Measurements from ENCODE around the gene KANK4. TPM values are rescaled to one million over a fixed set of nuclear protein-coding genes. Genes with fewer than 3 reads are reported as not detected.

The KANK4 gene
- 0.02 TPM for total RNA-seq (2013)
- polyA plus RNA-seq (not detected), polyA minus RNA-seq (not detected in 2 replicates), total RNA-seq (0 to 5.2 (median 0.03) reads per million in 11 experiments)

GRCh38 chr1:62318756-62319544 is at the start of gene KANK4:
TSS of gene KANK4 (minus strand) at chr1:62319434. CDS start at chr1:62281564, 37,870 bp downstream.
- no peak within 1 kb of the TSS for H3K4me3 ChIP-seq (replicated peaks in 1 of 3; ENCODE audit: low read depth in 2 of 3, low read length in 3 of 3)
- Mint-ChIP-seq H3K27ac (no peak within 1 kb of the TSS), H3K4me1 (no peaks in the 10 kb centered on the region), H3K4me3 (peak within 1 kb of the TSS in 1 of 2 donors; percentile 77), H3K9me3 (peaks cover 0 to 6% (median 0%) of the 10 kb centered on the region in 7 donors), H3K27me3 (ENCODE audit: low read depth in 3 of 3) (peaks cover 35 to 47% (median 42%) of the 10 kb centered on the region in 3 donors), H3K36me3 (peaks cover 0 to 2% of the 10 kb centered on the region in 2 donors)
- peak within 1 kb of the TSS; percentile 36 for H3K4me2 ChIP-seq (replicated peaks; ENCODE audit: extremely low read depth, low read length, poor library complexity, severe bottlenecking)
- no peaks in the 10 kb centered on the region for H4K20me1 ChIP-seq (ENCODE audit: insufficient read depth, low read length)
- TF ChIP-seq CTCF (IDR thresholded peaks at IDR 0.05) = no peak
- no peak within 1 kb of the TSS for H3K27ac ChIP-seq (ENCODE audit: low read depth in 1 of 2, low read length in 2 of 2)
- intact Hi-C loops (cut with micrococcal nuclease) = no loop called here
- H3K27me3 ChIP-seq (ENCODE audit: control insufficient read depth in 2 of 2, insufficient read depth in 2 of 2, low read length in 2 of 2) = peaks cover 22 to 34% of the 10 kb centered on the region in 2 donors
- no peaks in the 10 kb centered on the region for H3K36me3 ChIP-seq (replicated peaks in 1 of 2; ENCODE audit: control insufficient read depth in 1 of 2, insufficient read depth in 2 of 2, low read length in 2 of 2)
- 2% methylated on average over 77 of the region's 84 CpGs for WGBS (ENCODE audit: insufficient coverage)
- H3K4me1 ChIP-seq (ENCODE audit: control insufficient read depth in 1 of 2, insufficient read depth in 2 of 2, low read length in 2 of 2) = peaks cover 0 to 9% of the 10 kb centered on the region in 2 donors
- DNase-seq = no peak
- no peak within 1 kb of the TSS for H3K9ac ChIP-seq (ENCODE audit: insufficient read depth, low read length, poor library complexity, severe bottlenecking)
- H3K79me2 ChIP-seq (ENCODE audit: insufficient read depth, low read length) = no peaks in the 10 kb centered on the region
- H2AFZ ChIP-seq (ENCODE audit: insufficient read depth, low read depth, low read length, poor library complexity, severe bottlenecking) = no peak within 1 kb of the TSS
- H3K9me3 ChIP-seq (replicated peaks in 1 of 2; ENCODE audit: control insufficient read depth in 1 of 2, insufficient read depth in 1 of 2, low read length in 2 of 2) = peaks cover 0 to 11% of the 10 kb centered on the region in 2 donors

- DNase-seq = no peak
- Mint-ChIP-seq H3K4me3 (no peak overlapping the region), H3K27ac (no peak overlapping the region), H3K9me3 (peaks cover 0 to 5% (median 3%) of the 10 kb centered on the region in 7 donors), H3K36me3 (no peaks in the 10 kb centered on the region), H3K27me3 (ENCODE audit: low read depth in 3 of 3) (peaks cover 2 to 10% (median 4%) of the 10 kb centered on the region in 3 donors), H3K4me1 (no peaks in the 10 kb centered on the region)
- Histone ChIP-seq H3K4me2 (replicated peaks; ENCODE audit: extremely low read depth, low read length, poor library complexity, severe bottlenecking) (no peak overlapping the region), H3K79me2 (ENCODE audit: insufficient read depth, low read length) (no peaks in the 10 kb centered on the region), H3K9me3 (replicated peaks in 1 of 2; ENCODE audit: control insufficient read depth in 1 of 2, insufficient read depth in 1 of 2, low read length in 2 of 2) (peaks cover 0 to 4% of the 10 kb centered on the region in 2 donors), H3K27me3 (ENCODE audit: control insufficient read depth in 2 of 2, insufficient read depth in 2 of 2, low read length in 2 of 2) (no peaks in the 10 kb centered on the region), H3K27ac (ENCODE audit: low read depth in 1 of 2, low read length in 2 of 2) (no peak overlapping the region), H3K4me1 (ENCODE audit: control insufficient read depth in 1 of 2, insufficient read depth in 2 of 2, low read length in 2 of 2) (no peaks in the 10 kb centered on the region), H4K20me1 (ENCODE audit: insufficient read depth, low read length) (no peaks in the 10 kb centered on the region), H3K36me3 (replicated peaks in 1 of 2; ENCODE audit: control insufficient read depth in 1 of 2, insufficient read depth in 2 of 2, low read length in 2 of 2) (no peaks in the 10 kb centered on the region), H3K4me3 (replicated peaks in 1 of 3; ENCODE audit: low read depth in 2 of 3, low read length in 3 of 3) (no peak overlapping the region), H3K9ac (ENCODE audit: insufficient read depth, low read length, poor library complexity, severe bottlenecking) (no peak overlapping the region), H2AFZ (ENCODE audit: insufficient read depth, low read depth, low read length, poor library complexity, severe bottlenecking) (no peak overlapping the region)
- WGBS (ENCODE audit: insufficient coverage) = 96% methylated on average over 6 of the region's 6 CpGs
- intact Hi-C loops (cut with micrococcal nuclease) = no loop called here
- no peak for TF ChIP-seq CTCF (IDR thresholded peaks at IDR 0.05)
Observed at GRCh38 chr1:62368989-62369388, 49.8 kb upstream of the KANK4 start.
